ENCODE results near the gene TNKS1BP1.
"Not testable (repeated sequence)": the region's sequence is repeated elsewhere in the genome, so short reads cannot be mapped to it uniquely, and the experiment has no call there.

Gene TNKS1BP1

GRCh38 chr11:57283231-57283990, 41.3 kb downstream of the TNKS1BP1 start:
- peak; percentile 57 for DNase-seq

DNA sequence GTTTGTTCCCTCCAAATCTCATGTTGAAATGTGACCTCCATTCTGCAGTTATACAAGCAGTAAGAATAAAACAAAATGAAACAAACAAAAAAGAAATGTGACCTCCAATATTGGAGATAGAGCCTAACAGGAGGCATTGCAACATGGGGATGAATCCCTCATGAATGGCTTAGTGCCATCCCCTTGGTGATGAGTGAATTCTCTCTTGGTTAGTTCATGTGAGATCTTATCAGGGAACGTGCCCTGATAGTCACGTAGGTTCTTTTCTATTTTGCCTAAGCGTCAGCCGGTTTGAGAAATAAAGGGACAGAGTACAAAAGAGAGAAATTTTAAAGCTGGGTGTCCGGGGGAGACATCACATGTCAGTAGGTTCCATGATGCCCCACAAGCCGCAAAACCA, 43.2 kb downstream of the TNKS1BP1 start:
- DNase-seq = not testable (repeated sequence)

DNA sequence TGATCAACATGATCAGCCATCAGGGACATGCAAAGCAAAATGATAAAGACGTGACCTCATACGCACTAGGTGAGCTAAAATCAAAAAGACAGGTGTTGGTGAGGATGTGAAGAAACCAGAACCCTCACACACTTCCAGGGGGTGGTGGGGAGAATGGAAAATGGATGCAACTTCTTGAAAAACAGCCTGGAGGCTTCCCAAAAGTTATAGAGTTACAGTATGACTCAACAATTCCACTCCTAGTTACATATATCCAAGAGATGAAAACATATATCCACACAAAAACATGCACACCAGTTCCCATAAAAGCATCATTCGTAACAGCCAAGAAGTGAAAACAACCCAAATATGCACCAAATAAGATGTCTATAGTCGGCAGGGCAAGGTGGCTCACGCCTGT, 45.6 kb downstream of the TNKS1BP1 start:
- DNase-seq = peak; percentile 79

DNA sequence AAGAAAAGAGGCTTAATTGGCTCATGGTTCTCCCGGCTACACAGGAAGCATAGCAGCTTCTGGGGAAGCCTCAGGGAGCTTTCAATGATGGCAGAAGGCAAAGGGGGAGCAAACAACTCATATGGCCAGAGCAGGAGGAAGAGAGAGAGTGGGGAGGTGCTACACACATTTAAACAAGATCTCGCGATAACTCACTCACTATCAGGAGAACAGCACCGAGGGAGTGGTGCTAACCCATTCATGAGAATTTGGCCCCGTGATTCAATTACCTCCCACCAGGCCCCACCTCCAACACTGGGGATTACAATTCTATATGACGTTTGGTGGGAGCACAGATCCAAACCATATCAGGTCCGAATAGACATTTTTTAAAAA, 46.0 kb downstream of the TNKS1BP1 start:
- peak; percentile 33 for DNase-seq

- DNase-seq = peak; percentile 88
Observed at GRCh38 chr11:57277845-57278720, 46.7 kb downstream of the TNKS1BP1 start.

- no peak for DNase-seq
Observed at GRCh38 chr11:57276971-57277675, 47.6 kb downstream of the TNKS1BP1 start.

GRCh38 chr11:57276169-57276970, 48.4 kb downstream of the TNKS1BP1 start:
- no peak for DNase-seq

- no peak for DNase-seq
Observed at GRCh38 chr11:57275582-57275981, 49.2 kb downstream of the TNKS1BP1 start.

DNA sequence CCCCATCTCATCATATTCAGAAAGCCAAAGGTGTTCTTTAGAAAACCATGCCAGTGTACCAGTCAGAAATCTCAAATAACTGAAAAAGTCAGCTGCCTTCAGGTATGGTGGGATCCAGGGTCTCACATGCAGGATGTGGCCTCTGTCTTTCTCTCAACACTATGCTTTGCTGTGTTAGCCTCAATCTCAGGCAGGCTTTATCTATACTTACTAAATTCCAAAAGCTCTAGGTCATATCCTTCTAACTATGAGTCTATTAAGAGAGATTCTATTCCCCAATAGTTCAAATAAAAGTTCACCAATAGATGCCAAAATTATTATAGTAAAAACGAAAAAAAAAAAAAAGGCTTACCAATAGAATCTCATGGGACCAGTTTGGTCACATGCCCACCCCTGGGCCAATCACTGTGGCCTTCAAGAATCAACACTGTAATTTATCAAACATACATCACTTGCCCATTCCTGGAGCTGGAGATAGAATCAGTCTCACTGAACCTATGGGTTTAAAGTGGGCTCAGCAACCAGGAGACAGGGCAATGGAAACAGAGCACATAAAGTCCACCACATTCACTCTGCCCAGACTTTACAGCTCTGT, 49.8 kb downstream of the TNKS1BP1 start:
- no peak for DNase-seq

GRCh38 chr11:57273448-57274058, 51.2 kb downstream of the TNKS1BP1 start:
- no peak for DNase-seq

DNA sequence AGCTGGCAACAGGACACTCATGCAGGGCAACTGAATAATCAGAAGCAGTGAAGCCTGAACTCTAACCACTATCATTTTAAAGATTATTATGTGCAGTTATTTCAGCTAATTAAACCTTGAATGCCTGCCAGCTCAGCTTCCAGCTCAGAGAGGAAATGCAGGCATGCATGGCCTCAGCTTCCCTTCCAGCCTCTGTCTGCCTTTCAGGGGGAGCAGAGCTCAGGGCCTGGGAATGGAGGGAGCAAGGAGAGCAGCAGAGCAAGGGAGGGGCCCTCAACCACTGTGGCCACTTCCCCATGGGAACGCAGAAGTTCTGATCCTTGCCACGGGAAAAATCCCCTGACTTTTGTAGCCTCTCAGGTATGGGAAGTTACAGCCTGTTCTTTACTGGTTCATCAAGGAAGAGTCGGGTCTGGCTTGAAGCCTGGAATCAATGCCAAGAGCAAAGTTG, 55.2 kb downstream of the TNKS1BP1 start:
- no peak for DNase-seq

DNA sequence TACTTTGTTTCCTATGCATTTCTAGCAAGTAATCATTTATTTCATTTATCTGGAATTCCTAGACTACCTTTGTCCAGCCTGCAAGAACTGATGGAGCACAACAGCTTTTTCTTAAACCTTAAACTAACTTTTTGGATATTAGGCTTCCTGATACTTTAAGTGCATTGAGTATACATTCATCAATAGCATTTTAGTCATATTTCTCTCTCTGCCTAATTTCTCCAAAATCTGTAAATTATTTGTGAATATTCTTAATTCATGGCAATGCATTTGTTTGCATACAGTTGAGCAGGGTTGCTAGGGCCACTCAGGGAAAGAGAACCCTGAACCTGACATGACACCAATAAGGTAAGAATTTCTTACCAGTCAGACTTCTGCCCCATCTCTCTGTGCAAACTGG, 58.6 kb downstream of the TNKS1BP1 start:
- DNase-seq = no peak

DNA sequence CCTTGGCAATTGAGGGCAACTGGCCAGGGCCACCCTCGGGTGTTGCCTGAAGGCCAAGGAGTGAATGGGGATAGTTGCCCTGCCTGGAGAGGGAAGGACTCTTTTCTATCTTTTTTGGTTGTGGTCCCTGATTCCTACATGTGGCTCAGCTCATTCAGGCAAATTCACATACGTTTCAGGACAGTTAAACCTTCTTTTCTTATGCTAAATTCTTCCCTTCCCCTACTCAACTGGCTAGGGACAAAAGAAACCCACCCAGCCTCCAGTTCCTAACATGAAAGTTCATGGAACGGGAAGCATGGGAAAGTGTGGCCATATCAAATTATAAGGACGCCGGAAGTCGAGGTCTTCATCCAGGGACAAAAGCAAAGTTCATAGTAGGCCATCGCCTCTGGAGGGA, 61.4 kb downstream of the TNKS1BP1 start:
- DNase-seq = no peak

- no peak for DNase-seq
Observed at GRCh38 chr11:57262157-57262556, 62.6 kb downstream of the TNKS1BP1 start.

DNA sequence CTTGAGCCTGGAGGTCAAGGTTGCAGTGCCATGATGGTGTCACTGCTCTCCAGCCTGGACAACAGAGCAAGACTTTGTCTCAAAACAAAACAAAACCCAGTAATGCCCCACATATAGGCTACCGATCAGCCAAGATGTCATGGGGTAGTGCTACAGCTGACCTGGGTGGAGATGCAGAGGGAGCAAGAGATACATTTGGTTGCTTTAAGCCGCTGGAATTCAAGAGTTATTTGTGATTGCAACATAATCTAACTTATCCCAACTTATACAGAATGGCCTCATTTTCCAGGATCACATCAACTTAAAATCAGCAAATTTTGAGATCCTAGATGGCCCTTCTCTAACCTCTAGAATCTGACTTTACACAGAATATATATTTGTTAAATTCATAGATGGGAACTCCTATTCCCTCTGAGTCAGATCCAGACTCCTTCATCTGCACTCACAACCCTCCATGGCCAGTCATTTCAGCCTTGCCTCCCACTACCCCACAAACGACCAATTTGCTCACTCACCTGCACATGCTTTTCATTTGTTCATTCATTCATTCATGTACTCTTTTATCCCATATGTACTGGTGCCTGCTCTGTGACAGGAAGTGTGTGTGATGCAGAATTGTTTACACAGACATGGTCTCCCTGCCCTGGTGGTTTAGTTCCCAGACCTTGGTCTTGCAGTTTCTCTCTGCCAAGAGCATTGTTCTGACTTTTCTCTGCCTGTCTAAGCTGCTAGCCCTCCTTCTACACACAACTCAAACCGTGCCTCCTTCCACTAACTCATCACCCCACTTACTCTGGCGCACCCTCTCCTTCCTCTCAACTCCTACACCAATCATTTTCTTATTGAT, 63.6 kb downstream of the TNKS1BP1 start:
- no peak for DNase-seq

GRCh38 chr11:57256119-57256518, 68.6 kb downstream of the TNKS1BP1 start:
- DNase-seq = no peak

GRCh38 chr11:57255618-57256017, 69.1 kb downstream of the TNKS1BP1 start:
- DNase-seq = no peak

DNA sequence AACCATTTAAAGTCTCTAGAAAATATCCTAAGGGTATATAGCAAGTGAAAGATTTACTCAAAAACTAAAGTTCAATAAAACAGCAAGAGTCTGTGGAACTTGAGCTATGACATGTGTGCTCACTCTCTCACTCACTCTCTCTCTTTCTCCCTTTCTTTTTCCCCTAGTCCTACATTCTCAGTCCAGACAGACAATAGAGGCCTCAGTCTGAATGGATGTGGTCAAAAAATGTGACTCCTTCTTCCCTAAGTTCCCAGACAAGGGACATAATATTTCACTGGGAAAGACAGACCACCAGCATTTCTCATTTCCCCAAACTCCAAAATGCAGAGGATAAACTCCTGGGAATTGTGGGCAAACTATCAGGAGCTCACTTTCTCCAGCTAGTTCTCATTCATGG, 70.1 kb downstream of the TNKS1BP1 start:
- DNase-seq = no peak

GRCh38 chr11:57251491-57252104, 73.2 kb downstream of the TNKS1BP1 start:
- peak; percentile 43 for DNase-seq

DNA sequence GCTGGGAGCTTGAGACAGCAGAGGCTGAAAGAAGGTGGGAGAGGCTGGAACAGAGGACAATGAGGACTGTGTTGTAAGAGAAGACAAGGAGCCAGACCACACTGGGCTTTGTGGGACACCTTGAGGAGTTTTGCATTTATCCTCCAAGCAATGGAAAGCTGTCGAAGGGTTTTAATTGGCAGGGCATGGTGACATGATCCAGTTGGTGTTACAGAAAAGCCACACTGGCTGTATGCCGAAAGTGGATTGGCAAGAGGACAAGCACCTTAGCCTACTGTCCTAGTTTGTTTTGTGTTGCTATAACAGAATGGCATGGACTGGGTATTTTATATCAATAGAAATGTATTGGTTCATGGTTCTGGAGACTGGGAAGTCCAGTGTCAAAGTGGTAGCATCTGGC, 73.7 kb downstream of the TNKS1BP1 start:
- no peak for DNase-seq

Data from fibroblast of upper back skin (primary cell).